GM19238 (cell line): Measurements from ENCODE around the gene SLC38A9.
"Not testable (repeated sequence)": the region's sequence is repeated elsewhere in the genome, so short reads cannot be mapped to it uniquely, and the experiment has no call there.

ENCODE experiments used
- DNase-seq: peaks from one replicate; pipeline ENCODE4 v3.0.0; 2011; ENCODE audit warnings: low spot score; ENCODE audit not compliant: insufficient read length

The SLC38A9 gene

GRCh38 chr5:55706230-55706629 is 5.9 kb downstream of the SLC38A9 start:
- DNase-seq, result no peak

DNA sequence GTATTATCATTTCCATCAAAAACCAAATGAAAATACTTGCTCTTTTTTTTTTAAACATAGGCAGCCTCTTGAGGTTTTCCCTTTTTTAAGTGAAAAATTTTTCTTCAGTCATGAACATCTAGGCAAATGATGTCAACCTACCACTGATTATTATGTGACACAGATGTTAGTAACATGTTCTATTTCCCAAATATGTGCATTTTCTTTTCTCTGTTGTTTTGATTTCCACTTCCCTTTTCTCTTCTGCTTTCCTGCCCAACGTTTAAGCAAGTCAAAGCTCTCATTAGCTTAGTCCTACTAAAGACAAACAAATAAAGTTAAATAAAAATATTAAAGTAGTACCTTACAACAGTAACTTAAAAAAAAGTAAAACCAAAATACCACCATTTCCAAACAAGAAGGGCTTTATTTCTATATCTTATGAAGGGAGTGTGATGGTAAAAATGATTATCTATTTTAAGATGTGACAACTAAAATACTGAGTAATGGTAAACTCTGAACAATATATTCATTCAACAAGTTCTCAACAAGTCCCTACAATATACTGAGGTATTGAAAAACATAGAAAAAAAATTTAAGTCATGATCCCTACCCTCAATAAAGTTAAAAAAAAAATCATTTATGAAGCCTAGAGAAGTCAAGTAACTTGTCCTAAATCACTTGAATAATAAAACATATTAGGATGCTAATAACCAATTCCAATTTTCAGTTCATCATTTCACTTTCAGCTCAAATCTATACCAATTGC is 9.4 kb downstream of the SLC38A9 start:
- no peak for DNase-seq

DNA sequence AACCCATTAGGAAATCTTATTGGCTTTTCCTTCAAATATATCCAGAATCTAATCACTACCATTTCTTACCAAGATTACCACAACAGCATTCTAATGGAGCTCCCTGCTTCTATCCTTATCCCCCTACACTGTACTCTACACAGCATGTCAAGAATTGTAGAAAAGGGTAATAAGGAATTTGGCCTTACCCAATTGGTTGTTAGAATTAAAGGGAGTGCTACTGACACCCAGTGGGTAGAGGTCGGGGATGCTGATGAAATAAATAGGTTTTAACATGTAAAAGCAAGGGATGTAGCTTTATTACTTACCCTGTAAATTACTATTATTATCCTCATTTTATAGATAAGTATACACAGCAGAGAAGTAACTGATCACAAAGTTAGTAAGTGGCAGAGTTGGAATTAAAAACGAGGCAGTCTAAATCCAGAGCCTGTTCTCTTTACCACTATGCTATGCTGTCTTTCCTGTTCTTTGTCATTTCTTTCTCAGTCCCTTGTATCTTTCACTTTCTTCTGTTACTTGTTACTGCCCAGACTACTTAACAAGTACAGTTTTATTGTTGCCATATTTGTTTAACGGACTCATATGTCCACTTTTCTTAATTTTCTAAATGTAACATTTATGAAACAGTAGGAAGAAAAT is 10.5 kb downstream of the SLC38A9 start:
- DNase-seq, result no peak

- no peak for DNase-seq
Observed at GRCh38 chr5:55700745-55701144, 11.4 kb downstream of the SLC38A9 start.

DNA sequence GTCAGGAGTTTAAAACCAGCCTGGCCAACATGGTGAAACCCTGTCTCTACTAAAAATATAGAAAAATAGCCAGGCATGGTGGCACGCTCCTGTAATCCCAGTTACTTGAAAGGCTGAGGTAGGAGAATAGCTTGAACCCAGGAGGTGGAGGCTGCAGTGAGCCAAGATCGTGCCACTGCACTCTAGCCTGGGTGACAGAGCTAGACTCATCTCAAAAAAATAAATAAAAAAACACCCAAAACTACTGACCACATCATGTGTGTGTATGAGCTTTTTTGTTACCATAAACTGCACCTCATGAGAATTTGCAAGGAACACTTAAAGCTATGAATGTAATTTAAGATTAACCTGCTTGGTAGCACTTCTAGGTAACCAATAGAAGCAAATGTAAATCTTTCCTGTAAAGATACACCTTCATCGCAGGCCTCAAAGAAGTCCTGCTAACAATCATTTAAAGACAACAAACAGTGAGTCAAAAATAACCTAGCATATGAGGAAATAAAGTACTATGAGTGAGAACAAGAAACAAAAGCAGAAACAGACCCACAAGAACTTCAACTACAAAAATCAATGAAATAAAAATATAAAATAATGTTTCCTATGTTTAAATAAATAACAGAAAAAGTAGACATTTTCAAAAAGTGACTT is 13.0 kb downstream of the SLC38A9 start:
- no peak for DNase-seq

GRCh38 chr5:55696704-55697103 is 15.4 kb downstream of the SLC38A9 start:
- DNase-seq, result not testable (repeated sequence)

DNA sequence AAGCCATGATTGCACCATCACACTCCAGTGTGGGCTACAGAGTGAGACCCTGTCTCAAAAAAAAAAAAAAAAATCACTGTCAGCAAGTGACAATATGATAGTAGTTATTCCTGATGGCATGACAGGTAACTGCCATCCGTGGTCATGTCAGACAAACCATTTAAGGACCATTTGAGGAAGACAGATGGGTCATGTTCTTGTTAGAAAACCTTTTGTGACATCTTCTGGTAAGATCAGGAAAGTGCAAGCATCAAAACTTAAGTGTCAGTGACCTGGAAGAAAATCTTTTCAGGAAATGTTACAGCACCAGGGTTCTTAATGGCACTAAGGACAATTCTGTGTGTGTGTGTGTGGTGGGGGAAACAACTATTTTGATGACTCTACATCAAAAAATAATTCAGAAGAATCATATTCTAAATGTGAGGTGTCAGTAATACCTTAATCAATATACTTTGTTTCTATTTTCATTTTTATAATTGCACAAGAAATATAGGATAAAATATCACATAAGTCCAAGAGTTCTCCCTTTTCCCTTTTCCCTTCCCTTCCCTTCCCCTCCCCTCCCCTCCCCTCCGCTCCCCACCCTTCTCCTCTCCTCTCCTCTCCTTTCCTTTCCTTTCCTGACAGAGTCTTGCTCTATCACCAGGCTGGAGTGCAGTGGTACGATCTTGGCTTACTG is 17.8 kb downstream of the SLC38A9 start:
- DNase-seq, result no peak

GRCh38 chr5:55692509-55692908 is 19.6 kb downstream of the SLC38A9 start:
- no peak for DNase-seq

- DNase-seq, result no peak
Observed at GRCh38 chr5:55692106-55692417, 20.1 kb downstream of the SLC38A9 start.

DNA sequence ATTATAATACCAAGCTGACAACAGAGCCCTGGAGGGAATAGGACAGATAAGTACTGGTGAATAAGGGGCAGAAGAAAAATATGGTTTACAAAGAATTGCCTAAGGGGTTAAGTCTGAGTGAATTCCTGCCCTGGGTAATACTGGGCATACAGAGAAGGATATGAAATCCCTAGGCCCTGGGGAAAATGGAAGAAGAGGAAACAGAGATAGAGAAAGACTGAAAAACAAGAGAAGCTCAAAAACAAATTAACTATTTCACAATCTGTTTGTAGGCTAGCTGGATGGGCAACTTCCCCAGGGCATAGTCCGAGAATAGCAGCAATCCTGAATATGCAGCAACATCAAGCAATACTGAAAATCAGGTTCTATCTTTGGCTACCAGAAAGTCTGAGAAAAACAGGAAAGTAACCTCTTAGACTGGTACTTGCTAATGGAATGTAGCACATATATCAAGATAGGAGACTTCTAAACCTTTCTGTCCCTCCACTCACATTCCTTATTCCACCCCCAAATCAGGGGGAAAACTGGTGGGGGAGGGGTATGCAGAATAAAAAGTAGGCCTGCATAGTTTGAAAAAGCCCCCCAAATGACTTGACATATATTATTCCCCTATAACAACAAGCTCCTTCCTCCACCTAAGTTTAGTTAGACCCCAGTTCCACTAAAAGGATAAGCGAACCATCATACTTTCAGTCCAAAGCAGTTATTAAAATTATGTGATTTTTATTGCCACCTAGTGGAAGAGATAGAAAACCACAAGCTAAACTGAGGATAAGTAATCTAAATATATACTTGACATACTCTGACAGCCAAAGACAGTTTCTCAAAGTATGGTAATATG is 20.6 kb downstream of the SLC38A9 start:
- DNase-seq, result no peak

GRCh38 chr5:55682071-55682470 is 30.1 kb downstream of the SLC38A9 start:
- DNase-seq, result no peak

GRCh38 chr5:55681301-55681700 is 30.8 kb downstream of the SLC38A9 start:
- DNase-seq, result no peak

DNA sequence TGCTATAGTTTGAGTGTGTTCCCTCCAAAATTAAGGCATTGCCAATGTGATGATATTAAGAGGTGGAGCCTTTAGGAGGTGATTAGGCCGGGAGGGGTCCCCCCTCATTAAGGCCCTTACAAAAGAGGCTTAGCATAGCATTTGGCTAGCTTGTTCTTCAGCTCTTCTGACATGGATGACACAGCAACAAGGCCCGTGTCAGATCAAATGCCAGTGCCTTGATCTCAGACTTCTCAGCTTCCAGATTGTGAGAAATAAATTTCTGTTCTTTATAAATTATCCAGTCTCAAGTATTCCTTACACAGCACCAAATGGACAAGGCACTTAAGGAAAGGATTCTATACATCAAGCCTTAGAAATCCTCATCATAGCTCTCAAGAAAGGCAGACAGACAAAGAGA is 31.8 kb downstream of the SLC38A9 start:
- no peak for DNase-seq

DNA sequence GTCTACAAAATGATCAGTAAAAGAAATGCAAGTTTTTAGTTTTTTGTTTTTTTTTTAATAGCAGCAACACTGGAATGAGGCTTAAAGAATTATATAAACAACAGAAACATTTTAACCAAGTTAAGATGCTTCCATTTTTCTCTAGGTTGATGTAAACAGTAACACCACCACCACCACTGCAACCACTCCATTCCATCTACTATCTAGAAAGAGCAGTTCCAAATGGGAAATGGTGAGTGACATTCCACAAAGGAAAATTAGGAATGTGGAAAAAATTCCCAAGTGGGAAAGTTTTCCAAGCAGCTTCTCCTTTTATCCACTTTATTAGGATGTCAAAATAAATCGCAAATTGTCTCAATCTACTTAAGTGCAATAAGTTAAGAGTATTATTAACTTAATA is 32.6 kb downstream of the SLC38A9 start:
- no peak for DNase-seq

- DNase-seq, result no peak
Observed at GRCh38 chr5:55675119-55675518, 37.0 kb downstream of the SLC38A9 start.

GRCh38 chr5:55674340-55674739 is 37.8 kb downstream of the SLC38A9 start:
- DNase-seq, result no peak

DNA sequence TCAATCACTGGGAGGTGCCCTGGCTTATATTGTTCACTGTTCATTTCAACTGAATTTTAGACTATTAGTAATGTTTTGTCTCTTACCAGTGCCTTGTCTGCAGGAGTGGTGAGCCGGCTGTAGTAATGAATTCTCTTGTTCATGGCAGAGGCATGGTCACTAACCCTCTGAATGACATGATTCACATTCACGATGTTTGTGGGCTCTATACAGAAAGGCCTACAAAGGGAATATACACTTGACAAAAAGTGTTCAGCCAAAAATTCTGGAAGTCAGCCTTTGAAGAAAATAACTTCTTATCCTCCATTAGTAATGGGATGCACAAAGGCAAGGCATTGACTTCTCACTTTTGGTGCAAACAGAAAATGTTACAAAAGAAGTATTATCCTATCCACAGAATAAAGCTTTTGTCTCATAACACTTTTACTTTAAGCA is 39.6 kb downstream of the SLC38A9 start:
- no peak for DNase-seq

- no peak for DNase-seq
Observed at GRCh38 chr5:55671975-55672374, 40.1 kb downstream of the SLC38A9 start.

DNA sequence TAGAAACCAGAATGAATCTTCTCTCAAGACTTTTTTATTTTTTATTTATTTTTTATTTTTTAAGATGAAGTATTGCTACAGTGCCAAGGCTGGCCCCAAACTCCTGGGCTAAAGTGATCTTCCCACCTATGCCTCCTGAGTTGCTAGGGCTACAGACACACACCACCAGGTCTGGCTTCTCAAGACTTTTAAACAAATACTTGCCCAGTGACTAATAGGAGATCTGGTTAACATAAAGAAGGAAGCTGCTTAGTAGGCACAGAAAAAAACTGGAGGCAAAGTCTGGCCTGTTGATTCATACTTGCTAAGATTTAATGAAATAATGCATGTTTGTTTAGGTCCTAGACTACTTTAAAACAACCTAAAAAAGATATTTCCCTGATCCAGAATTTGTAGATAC is 43.8 kb downstream of the SLC38A9 start:
- no peak for DNase-seq

DNA sequence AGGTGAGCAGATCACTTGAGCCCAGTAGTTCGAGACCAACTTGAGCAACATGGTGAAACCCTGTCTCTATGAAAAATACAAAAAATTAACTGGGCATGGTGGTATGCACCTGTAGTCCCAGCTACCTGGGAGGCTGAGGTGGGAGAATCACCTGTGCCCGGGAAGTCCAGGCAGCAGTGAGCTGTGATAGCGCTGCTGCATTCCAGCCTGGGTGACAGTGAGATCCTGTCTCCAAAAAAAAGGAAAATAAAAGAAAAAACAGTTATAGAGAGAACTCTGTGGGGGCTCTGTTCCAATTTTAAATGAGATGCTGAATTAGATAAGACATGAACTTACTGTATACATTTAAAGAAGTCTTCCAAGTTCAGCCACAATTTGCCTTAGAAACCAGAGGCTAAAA is 44.2 kb downstream of the SLC38A9 start:
- DNase-seq, result no peak

- DNase-seq, result no peak
Observed at GRCh38 chr5:55665065-55665464, 47.1 kb downstream of the SLC38A9 start.
